Purkinje cell (primary cell): ENCODE data around the gene SIPA1L3. TPM values are rescaled to one million over a fixed set of nuclear protein-coding genes. Genes with fewer than 3 reads are reported as not detected.

Source experiments
- polyA plus RNA-seq: library from polyadenylated mRNA; unstranded; fragments of >200 nt; fragmentation: Nextera tagmentation; gene quantifications from 2 replicates; pipeline ENCODE4 v1.2.1, GENCODE V29; 2014

The SIPA1L3 gene
- 1.5 and 2.0 TPM in 2 replicates for polyA plus RNA-seq

GRCh38 chr19:37906869-37907734 lies at the start of gene SIPA1L3:
TSS of gene SIPA1L3 (plus strand) at chr19:37907208. CDS start at chr19:38081566, 174,358 bp downstream.

GRCh38 chr19:37905946-37906868 lies 801 bp upstream of the SIPA1L3 start, which contains the start of gene WDR87:
TSS of gene WDR87 (minus strand) at chr19:37906594. CDS start at chr19:37898239, 8,355 bp downstream.

GRCh38 chr19:38224014-38224862 lies 317.2 kb downstream of the SIPA1L3 start, which contains the start of gene DPF1:
TSS of gene DPF1 (minus strand) at chr19:38224222. CDS start at chr19:38224142, 80 bp downstream.

Other genes starting within 250 kb of the SIPA1L3 start
- 0.97 and 3.6 TPM in 2 replicates for gene ZNF607, start 187.4 kb upstream of the SIPA1L3 start, polyA plus RNA-seq
- 10.3 and 15.9 TPM in 2 replicates for gene ZNF573, start 127.6 kb upstream of the SIPA1L3 start, polyA plus RNA-seq
- gene WDR87, start 614 bp upstream of the SIPA1L3 start, polyA plus RNA-seq = not detected in 2 replicates